A204.1 (cell line): ENCODE data around the gene MYOM1.

ENCODE experiments used
- FAIRE-seq: peaks from 2 replicates; lab custom pipeline; 2012; peaks lifted over from hg19 to GRCh38; lab: Jason Lieb, UNC

The MYOM1 gene

GRCh38 chr18:3184275-3184963, 35.3 kb downstream of the MYOM1 start:
- FAIRE-seq = no peak

GRCh38 chr18:3183103-3183717, 36.6 kb downstream of the MYOM1 start:
- FAIRE-seq = no peak

GRCh38 chr18:3180325-3180724, 39.4 kb downstream of the MYOM1 start:
- FAIRE-seq = no peak

GRCh38 chr18:3179430-3180089, 40.2 kb downstream of the MYOM1 start:
- no peak for FAIRE-seq

- FAIRE-seq = no peak
These were observed 41.7 kb downstream of the MYOM1 start for GRCh38 chr18:3177902-3178687.

- no peak for FAIRE-seq
These were observed 44.5 kb downstream of the MYOM1 start for GRCh38 chr18:3175195-3175758.

- FAIRE-seq = no peak
These were observed 47.7 kb downstream of the MYOM1 start for GRCh38 chr18:3172097-3172496.

GRCh38 chr18:3171631-3172030, 48.1 kb downstream of the MYOM1 start:
- no peak for FAIRE-seq

- no peak for FAIRE-seq
These were observed 49.2 kb downstream of the MYOM1 start for GRCh38 chr18:3170441-3171161.

- FAIRE-seq = no peak
These were observed 55.4 kb downstream of the MYOM1 start for GRCh38 chr18:3164381-3164780.

GRCh38 chr18:3163968-3164367, 55.8 kb downstream of the MYOM1 start:
- FAIRE-seq = no peak

GRCh38 chr18:3162181-3162580, 57.6 kb downstream of the MYOM1 start:
- FAIRE-seq = no peak

- FAIRE-seq = no peak
These were observed 59.9 kb downstream of the MYOM1 start for GRCh38 chr18:3159830-3160229.

GRCh38 chr18:3157606-3158005, 62.2 kb downstream of the MYOM1 start:
- FAIRE-seq = no peak

GRCh38 chr18:3157086-3157485, 62.7 kb downstream of the MYOM1 start:
- FAIRE-seq = no peak

GRCh38 chr18:3156325-3156640, 63.5 kb downstream of the MYOM1 start:
- FAIRE-seq = no peak

- FAIRE-seq = no peak
These were observed 65.6 kb downstream of the MYOM1 start for GRCh38 chr18:3154214-3154613.

- FAIRE-seq = no peak
These were observed 66.6 kb downstream of the MYOM1 start for GRCh38 chr18:3153107-3153704.

- FAIRE-seq = no peak
These were observed 67.5 kb downstream of the MYOM1 start for GRCh38 chr18:3152294-3152693.

GRCh38 chr18:3151399-3152264, 68.1 kb downstream of the MYOM1 start:
- peak; percentile 97 for FAIRE-seq

GRCh38 chr18:3150688-3151087, 69.1 kb downstream of the MYOM1 start:
- no peak for FAIRE-seq
